HG03521 (cell line): ENCODE measurements around the gene VWDE.
"Not testable (repeated sequence)": the region's sequence is repeated elsewhere in the genome, so short reads cannot be mapped to it uniquely, and the experiment has no call there.

Experiments used
- ATAC-seq: cut with Tn5 transposase; IDR thresholded peaks from one replicate; pipeline ENCODE4 v1.9.1; 2021; ENCODE audit warnings: mild to moderate bottlenecking, moderate library complexity; ENCODE audit not compliant: unreplicated experiment

VWDE gene

DNA sequence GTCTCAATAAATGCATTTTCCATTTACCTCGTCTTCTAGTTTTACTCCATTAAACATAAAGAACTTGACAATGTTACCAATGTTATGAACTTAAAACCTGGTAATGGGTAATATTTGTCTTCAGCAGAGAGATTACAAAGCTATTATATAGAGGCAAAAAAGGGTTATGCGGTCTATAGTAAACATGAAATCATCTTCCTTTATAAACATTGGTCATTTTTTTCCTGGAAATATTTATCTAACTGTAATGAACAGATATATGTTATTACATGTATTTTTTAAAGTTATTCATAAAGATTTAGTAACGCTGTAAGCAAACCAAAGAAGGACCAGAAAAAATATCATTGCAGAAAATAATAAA lies 1.3 kb downstream of the VWDE start:
- no peak for ATAC-seq

DNA sequence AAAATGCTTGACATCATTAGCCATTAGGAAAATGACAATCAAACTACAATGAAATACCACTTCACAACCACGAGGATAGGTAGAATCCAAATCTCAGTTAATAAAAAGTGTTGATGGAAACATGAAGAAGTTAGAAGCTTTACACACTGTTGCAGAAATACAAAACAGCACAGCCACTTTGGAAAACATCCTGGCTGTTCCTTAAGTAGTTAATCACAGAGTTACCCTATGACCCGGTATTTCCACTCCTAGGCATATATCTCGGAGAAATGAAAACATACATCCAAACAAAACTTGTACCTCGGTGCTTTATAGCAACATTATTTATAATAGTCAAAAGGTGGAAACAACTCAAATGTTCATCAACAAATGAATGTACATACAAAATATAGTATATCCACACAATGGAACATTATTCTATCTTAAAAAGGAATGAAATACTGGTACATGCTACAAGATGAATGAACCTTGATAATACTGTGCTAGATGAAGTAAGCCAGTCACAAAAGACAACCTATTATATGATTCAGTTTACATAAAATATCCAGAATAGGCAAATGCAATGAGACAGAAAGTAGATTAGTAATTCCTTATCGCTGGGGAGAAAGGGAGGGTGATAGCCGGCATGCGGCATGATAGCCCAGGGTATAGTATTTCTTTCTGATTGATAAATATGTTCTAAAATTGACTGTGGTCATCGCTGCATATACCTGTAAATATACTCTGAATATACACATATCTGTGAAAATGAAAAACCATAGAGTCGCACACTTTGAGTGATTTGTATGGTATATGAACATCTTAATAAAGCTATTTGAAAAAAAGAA lies 1.9 kb downstream of the VWDE start:
- no peak for ATAC-seq

GRCh38 chr7:12398186-12398585 lies 5.5 kb downstream of the VWDE start:
- ATAC-seq, result no peak

DNA sequence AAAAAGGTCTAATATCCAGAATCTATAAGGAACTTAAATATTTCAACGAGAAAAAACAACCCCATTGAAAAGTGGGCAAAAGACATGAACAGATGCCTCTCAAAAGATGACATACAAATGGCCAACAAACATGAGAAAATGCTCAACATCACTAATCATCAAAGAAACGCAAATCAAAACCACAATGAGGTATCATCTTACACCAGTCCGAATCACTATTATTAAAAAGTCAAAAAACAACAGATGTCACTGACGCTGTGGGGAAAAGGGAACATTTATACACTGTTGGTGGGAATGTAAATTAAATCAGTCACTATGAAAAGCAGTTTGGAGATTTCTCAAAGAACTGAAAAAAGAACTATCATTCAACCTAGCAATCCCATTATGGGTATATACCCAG lies 6.0 kb downstream of the VWDE start:
- ATAC-seq, result no peak

DNA sequence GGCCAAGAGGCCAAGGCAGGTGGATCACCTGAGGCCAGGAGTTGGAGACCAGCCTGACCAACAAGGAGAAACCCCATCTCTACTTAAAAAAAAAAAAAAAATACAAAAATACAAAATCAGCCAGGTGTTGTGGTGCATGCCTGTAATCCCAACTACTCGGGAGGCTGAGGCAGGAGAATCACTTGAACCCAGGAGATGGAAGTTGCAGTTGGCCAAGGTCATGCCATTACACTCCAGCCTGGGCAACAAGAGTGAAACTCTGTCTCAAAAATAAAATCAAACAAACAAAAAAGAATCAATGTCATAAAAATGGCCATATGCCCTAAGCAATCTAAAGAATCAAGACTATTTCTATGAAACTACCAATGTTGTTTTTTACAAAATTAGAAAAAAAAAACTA lies 7.0 kb downstream of the VWDE start:
- ATAC-seq, result not testable (repeated sequence)

DNA sequence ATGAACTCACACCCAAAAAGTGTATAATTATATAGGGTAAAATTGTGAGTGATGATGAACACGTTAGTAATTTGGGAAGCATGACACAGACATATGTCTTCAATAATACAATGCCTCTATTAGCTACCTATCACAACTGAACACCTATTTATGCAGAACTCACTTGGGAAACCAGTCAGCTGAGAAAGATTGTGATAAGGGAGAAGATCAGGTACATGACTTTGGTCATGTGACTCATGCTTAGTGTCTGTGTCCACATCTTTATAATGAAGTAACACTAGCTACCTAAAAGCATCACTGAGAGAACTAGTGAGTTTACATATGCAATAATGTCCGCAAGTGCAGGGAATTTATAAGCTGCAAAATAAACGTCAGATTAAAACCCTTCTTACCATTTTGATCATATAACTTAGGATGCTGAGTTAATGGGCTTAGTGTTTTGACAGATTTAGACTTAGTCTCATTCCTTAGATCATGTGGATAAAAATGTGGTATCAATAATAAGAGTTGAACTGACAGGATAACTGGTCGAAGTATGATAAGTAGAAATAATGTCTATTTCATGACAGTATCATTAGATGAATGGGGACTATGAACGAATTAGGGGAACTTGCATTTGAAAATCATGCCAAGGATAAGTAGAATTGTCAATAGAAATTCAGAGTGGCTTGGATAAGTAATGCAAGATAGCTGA lies 11.6 kb downstream of the VWDE start:
- no peak for ATAC-seq

DNA sequence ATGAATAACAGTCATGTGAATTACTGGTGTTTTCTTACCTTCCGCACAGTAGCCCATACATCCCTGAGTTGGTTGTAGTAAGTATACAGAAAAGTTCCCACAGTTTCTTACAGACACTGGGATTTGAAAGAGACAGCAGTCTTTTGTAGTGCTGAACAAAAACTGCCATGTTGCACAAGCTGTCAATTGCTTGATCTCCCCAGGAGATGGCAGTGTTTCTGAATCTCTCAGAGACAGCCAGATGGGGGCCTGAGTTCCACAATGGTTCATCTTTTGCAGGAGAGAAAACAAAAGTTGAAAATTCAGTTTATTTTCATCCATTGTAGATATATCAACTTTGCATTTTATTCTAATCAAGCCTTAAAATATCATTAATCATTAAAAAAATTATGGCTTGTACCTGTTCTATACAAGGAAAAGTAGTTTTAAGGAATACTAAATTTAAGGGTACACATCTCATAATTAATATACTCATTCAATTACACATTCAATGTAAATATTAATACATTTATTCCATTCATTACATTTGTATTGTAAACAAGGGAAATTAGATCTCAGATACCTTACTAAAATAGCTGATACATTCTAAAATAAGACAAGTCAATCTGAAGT lies 14.5 kb downstream of the VWDE start:
- peak; percentile 93 for ATAC-seq

- ATAC-seq, result no peak
Observed at GRCh38 chr7:12386313-12386740, 17.3 kb downstream of the VWDE start.

GRCh38 chr7:12385364-12385786 lies 18.3 kb downstream of the VWDE start:
- no peak for ATAC-seq

DNA sequence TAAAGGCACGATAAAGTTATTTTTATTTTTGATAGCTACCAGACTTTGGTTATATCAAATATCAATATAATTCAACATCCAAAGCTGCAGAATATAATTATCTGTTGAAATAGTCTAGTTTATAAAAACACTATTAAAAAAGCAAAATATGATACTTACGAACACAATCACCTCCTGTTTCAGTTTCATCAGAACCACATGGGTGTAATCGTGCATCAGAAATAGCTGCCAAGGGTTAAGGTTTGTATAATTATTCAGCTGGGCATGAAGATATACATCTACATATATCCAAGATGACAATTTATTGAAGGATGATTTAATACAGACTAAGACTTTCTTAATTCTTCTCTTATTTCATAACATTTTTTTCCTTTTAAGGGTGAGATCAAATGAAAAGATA lies 20.3 kb downstream of the VWDE start:
- no peak for ATAC-seq

- ATAC-seq, result no peak
Observed at GRCh38 chr7:12378389-12378788, 25.3 kb downstream of the VWDE start.

DNA sequence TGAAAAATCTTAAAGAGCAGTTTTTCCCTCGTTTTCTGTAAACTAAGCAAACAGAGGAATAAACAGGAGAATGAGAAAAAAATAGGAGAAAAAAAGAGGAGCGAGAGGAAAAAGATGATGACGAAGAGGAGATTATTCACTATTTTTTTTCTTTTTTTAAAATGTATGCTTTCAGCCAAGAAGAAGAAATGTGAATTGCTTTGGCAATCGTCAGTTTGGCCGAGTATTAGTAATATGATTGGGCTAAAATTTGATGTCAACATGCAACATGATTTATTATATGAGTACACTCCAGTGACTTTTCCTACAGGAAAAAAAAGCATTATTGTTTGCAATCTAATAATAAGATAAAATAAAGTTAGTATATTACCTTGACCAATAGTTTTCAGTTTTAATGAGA lies 26.3 kb downstream of the VWDE start:
- ATAC-seq, result no peak

DNA sequence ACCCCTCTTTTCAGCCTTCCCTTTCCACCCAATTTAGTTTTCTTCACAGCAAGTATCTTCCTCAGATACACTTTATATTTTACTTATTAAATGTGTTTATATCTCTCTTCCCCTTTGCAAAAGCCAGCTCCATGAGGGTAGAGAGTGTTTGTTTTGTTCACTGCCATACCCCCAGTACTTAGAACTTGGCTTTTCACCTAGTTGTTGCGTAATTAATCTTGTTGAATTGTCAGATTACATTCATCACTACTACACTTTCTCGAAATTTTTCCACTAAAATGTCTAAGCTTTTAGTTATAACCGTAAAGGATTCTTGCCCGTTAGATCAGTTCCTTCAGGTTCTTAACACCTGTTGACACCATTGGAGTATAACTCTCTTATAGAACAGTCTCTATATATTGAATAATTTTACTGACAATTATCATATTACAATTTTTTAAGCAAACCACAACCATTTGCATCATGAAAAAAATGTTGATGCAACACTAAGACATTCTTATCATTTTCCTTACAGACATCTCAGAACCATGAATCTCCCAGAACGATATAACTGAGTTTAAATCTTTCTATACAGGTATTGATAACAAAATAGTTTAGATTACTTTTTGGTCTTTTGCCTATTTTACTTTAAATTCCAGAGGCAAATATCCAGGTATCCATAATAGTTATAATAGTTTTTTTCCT lies 29.9 kb downstream of the VWDE start:
- no peak for ATAC-seq

- ATAC-seq, result no peak
Observed at GRCh38 chr7:12370249-12370648, 33.4 kb downstream of the VWDE start.

GRCh38 chr7:12369756-12370155 lies 33.9 kb downstream of the VWDE start:
- no peak for ATAC-seq

- ATAC-seq, result no peak
Observed at GRCh38 chr7:12369072-12369471, 34.6 kb downstream of the VWDE start.

GRCh38 chr7:12360948-12361347 lies 42.7 kb downstream of the VWDE start:
- ATAC-seq, result no peak

GRCh38 chr7:12358694-12359093 lies 45.0 kb downstream of the VWDE start:
- ATAC-seq, result no peak

DNA sequence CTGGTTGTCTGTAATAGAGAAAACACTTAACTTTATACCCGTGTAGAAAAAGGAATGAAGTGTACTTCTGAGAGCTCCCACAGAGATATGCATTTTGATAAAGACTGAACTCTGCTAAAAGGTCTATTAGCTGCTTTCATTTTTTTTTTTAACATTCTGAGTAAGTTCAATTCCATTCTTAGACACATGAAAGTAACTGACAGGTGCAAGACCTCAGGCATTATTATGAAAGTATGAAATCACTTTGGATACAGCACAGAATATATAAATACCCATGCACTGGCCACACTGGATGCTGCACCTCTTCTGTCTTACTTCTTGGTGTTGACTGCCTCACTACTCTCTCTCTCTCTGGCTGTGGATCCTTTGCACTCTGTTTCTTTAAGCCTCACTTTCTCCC lies 46.2 kb downstream of the VWDE start:
- peak; percentile 85 for ATAC-seq

DNA sequence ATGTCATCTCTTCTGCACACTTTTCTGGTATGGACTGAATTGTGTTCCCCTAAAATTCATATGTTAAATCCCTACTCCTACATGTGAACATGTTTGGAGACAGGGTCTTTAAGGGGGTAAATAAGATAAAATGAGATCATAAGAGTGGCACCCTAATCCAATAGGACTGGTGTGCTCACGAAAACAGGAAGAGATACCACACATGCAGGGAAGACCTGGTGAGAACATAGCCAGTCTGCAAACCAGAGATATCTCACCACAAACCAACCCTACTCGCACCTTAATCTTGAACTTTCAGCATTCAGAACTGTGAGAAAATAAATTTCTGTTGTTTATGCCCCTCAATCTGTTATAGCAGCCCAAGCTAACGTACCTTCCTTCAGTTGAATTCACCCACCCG lies 51.8 kb downstream of the VWDE start:
- ATAC-seq, result no peak

- no peak for ATAC-seq
Observed at GRCh38 chr7:12350971-12351370, 52.7 kb downstream of the VWDE start.
